Activated CD4-positive, alpha-beta memory T cell treated with anti-CD3 and anti-CD28 coated beads, Interleukin-2, amount 10 ng/mL, durations not matched to agents 7 days and 5 days (primary cell): ENCODE measurements around the gene FERMT3. TPM values are rescaled to one million over a fixed set of nuclear protein-coding genes. Genes with fewer than 3 reads are reported as not detected.
A peak's percentile ranks its signal among the peaks of the same experiment; 100 is the strongest.

Source experiments
- CTCF ChIA-PET: fragments of 350-600 bp; sonication (Branson Sonifier 250); formaldehyde crosslinking; loops from one replicate; lab custom pipeline; 2021; ENCODE audit warnings: antibody characterized with exemption, inconsistent platforms; lab: Charles Lee
- POLR2A ChIA-PET: fragments of 350-600 bp; sonication (Branson Sonifier 250); formaldehyde crosslinking; loops from one replicate; lab custom pipeline; 2021; ENCODE audit warnings: antibody characterized with exemption; lab: Charles Lee
- DNase-seq: peaks from one replicate; pipeline ENCODE4 v3.0.0-alpha.2; 2020
- H3K27ac Mint-ChIP-seq: one replicate; pipeline ENCODE4 v1.8.0; 2021; ENCODE audit warnings: mild to moderate bottlenecking, mixed read lengths
- H3K27me3 Mint-ChIP-seq: one replicate; pipeline ENCODE4 v1.8.0; 2021; ENCODE audit warnings: mixed read lengths
- H3K36me3 Mint-ChIP-seq: one replicate; pipeline ENCODE4 v1.8.0; 2021; ENCODE audit warnings: low read depth, mixed read lengths
- H3K4me1 Mint-ChIP-seq: one replicate; pipeline ENCODE4 v1.8.0; 2021; ENCODE audit warnings: mixed read lengths
- H3K4me3 Mint-ChIP-seq: one replicate; pipeline ENCODE4 v1.8.0; 2021; ENCODE audit warnings: mild to moderate bottlenecking, mixed read lengths
- H3K9me3 Mint-ChIP-seq: one replicate; pipeline ENCODE4 v1.8.0; 2021; ENCODE audit warnings: mixed read lengths
- total RNA-seq, 2 experiments: library from RNA; stranded (reverse); gene quantifications; one replicate each; pipeline ENCODE4 v1.2.3, GENCODE V29; 2021

FERMT3 gene
- total RNA-seq, 2 experiments from 2014 or later = 195 to 199 TPM

- H3K27ac Mint-ChIP-seq = peak overlapping the region; percentile 96
- POLR2A ChIA-PET = interaction anchor here (1.2 to 11.9 kb wide), 4 partner anchors 11 to 61 kb away, joined by 3 to 275 read pairs (median 180); partner anchors contain the start of genes NUDT22, STIP1 and TRPT1
- H3K36me3 Mint-ChIP-seq = peaks cover 74% of the 10 kb centered on the region
- peaks cover 53% of the 10 kb centered on the region for H3K4me1 Mint-ChIP-seq
- DNase-seq = no peak
- CTCF ChIA-PET = no interaction called here
- H3K27me3 Mint-ChIP-seq = no peaks in the 10 kb centered on the region
- H3K4me3 Mint-ChIP-seq = no peak overlapping the region
- H3K9me3 Mint-ChIP-seq = no peaks in the 10 kb centered on the region
Observed at GRCh38 chr11:64209563-64209843, 3.0 kb downstream of the FERMT3 start.

GRCh38 chr11:64210301-64211020, 3.9 kb downstream of the FERMT3 start:
- Mint-ChIP-seq H3K36me3 (peaks cover 77% of the 10 kb centered on the region), H3K27ac (no peak overlapping the region), H3K4me1 (peaks cover 49% of the 10 kb centered on the region), H3K27me3 (no peaks in the 10 kb centered on the region), H3K9me3 (no peaks in the 10 kb centered on the region), H3K4me3 (no peak overlapping the region)
- DNase-seq = no peak
- CTCF ChIA-PET = interaction anchor here (0.8 kb wide), 1 partner anchor 61 kb away, joined by 4 read pairs; no protein-coding TSS in a partner anchor
- POLR2A ChIA-PET = interaction anchor here (0.5 to 11.9 kb wide), 6 partner anchors 10 to 91 kb away, joined by 3 to 275 read pairs (median 8); partner anchors contain the start of genes FKBP2, NUDT22, STIP1 and TRPT1

- H3K36me3 Mint-ChIP-seq = peaks cover 70% of the 10 kb centered on the region
- no peak overlapping the region for H3K27ac Mint-ChIP-seq
Observed at GRCh38 chr11:64211181-64211872, 4.8 kb downstream of the FERMT3 start.

GRCh38 chr11:64216879-64217278, 10.4 kb downstream of the FERMT3 start:
- H3K4me3 Mint-ChIP-seq = no peak overlapping the region
- ChIA-PET POLR2A (interaction anchor here (14.6 kb wide), 1 partner anchor 9 kb away, joined by 275 read pairs; the partner anchor contains the start of gene FERMT3), CTCF (interaction anchor here (0.7 to 1.5 kb wide), 5 partner anchors 12 to 551 kb away, joined by 3 to 5 read pairs (median 4); partner anchors contain the start of gene STIP1)
- peaks cover 50% of the 10 kb centered on the region for H3K36me3 Mint-ChIP-seq
- H3K27me3 Mint-ChIP-seq = no peaks in the 10 kb centered on the region
- H3K9me3 Mint-ChIP-seq = no peaks in the 10 kb centered on the region
- no peak overlapping the region for H3K27ac Mint-ChIP-seq
- H3K4me1 Mint-ChIP-seq = peaks cover 13% of the 10 kb centered on the region
- DNase-seq = no peak

More at GRCh38 chr11:64211181-64211872, 4.8 kb downstream of the FERMT3 start:
- DNase-seq = no peak
- H3K4me3 Mint-ChIP-seq = no peak overlapping the region
- peaks cover 40% of the 10 kb centered on the region for H3K4me1 Mint-ChIP-seq
- H3K27me3 Mint-ChIP-seq = no peaks in the 10 kb centered on the region
- CTCF ChIA-PET = interaction anchor here (0.8 kb wide), 1 partner anchor 15 kb away, joined by 3 read pairs; the partner anchor contains the start of genes NUDT22 and TRPT1
- H3K9me3 Mint-ChIP-seq = no peaks in the 10 kb centered on the region
- POLR2A ChIA-PET = interaction anchor here (1.3 to 11.9 kb wide), 5 partner anchors 9 to 59 kb away, joined by 3 to 275 read pairs (median 11); partner anchors contain the start of genes FKBP2, NUDT22, STIP1 and TRPT1

DNA sequence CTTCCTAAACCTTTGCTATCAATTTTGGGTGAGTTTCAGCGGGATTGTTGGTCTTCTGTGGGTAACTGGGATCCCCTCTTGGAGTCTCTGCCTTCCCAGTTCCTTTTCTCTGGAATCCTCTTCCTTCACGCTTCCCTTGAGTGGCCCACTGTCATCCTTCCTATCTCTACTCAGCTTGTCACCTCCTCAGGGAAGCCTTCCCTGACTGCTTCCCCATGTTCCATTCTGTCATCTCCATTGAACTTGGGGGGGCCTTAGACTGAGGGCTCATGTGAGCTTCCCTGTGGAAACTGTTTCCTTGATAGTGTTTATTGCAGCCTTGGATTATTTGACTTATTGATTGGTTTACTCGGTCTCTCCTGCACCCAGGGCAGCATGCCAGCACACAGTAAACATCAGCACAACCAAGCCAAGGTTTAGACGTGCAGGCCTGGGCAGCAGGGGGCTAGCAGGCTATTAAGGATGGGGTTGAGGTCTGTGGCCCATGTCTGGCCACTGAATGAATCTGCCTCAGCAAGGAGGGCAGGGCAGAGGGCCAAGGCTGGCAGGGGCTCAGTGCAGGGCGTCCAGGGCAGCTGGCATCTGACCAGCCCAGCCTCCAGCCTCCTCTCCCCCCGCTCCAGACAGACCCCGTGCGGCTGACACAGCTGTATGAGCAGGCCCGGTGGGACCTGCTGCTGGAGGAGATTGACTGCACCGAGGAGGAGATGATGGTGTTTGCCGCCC, 12.3 kb downstream of the FERMT3 start:
- ChIA-PET CTCF (no interaction called here), POLR2A (interaction anchor here (1.1 to 14.6 kb wide), 2 partner anchors 11 to 15 kb away, joined by 4 to 275 read pairs; partner anchors contain the start of gene FERMT3)
- Mint-ChIP-seq H3K4me1 (peaks cover 6% of the 10 kb centered on the region), H3K27ac (no peak overlapping the region), H3K36me3 (peaks cover 37% of the 10 kb centered on the region), H3K9me3 (no peaks in the 10 kb centered on the region), H3K27me3 (no peaks in the 10 kb centered on the region), H3K4me3 (no peak overlapping the region)
- DNase-seq = no peak

DNA sequence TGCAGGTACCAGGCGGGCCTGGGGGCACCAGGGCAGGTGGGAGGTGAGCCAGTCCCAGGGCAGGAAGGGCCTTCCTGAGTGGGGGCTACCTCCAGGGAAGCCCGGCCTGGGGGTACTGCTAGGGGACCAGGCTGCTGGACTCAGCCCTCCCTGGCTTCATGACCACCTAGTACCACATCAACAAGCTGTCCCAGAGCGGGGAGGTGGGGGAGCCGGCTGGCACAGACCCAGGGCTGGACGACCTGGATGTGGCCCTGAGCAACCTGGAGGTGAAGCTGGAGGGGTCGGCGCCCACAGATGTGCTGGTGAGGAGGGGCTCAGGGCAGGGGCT, 12.8 kb downstream of the FERMT3 start:
- peaks cover 8% of the 10 kb centered on the region for H3K4me1 Mint-ChIP-seq
- CTCF ChIA-PET = no interaction called here
- POLR2A ChIA-PET = interaction anchor here (1.1 to 14.6 kb wide), 2 partner anchors 11 to 14 kb away, joined by 4 to 275 read pairs; partner anchors contain the start of gene FERMT3
- H3K4me3 Mint-ChIP-seq = no peak overlapping the region
- H3K27me3 Mint-ChIP-seq = no peaks in the 10 kb centered on the region
- H3K9me3 Mint-ChIP-seq = no peaks in the 10 kb centered on the region
- DNase-seq = no peak
- peaks cover 32% of the 10 kb centered on the region for H3K36me3 Mint-ChIP-seq
- H3K27ac Mint-ChIP-seq = no peak overlapping the region

DNA sequence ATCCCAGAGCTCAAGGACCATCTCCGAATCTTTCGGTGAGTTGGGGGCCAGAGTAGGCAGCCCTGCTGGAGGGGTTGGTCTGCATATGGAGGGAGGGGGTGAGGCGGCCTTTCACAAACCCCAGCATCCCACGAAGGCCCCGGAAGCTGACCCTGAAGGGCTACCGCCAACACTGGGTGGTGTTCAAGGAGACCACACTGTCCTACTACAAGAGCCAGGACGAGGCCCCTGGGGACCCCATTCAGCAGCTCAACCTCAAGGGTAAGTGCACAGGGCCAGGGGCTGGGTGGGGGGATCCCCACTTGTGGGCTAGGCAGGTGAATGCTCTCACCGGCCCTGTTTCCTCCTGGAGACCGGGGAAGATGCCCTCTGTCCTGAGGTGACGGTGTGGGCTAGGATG, 13.2 kb downstream of the FERMT3 start:
- H3K4me1 Mint-ChIP-seq = peaks cover 10% of the 10 kb centered on the region
- H3K27ac Mint-ChIP-seq = no peak overlapping the region
- DNase-seq = no peak
- no peaks in the 10 kb centered on the region for H3K27me3 Mint-ChIP-seq
- ChIA-PET POLR2A (interaction anchor here (14.6 kb wide), 1 partner anchor 12 kb away, joined by 275 read pairs; the partner anchor contains the start of gene FERMT3), CTCF (no interaction called here)
- no peaks in the 10 kb centered on the region for H3K9me3 Mint-ChIP-seq
- no peak overlapping the region for H3K4me3 Mint-ChIP-seq
- H3K36me3 Mint-ChIP-seq = peaks cover 32% of the 10 kb centered on the region

GRCh38 chr11:64220271-64220670, 13.8 kb downstream of the FERMT3 start:
- H3K36me3 Mint-ChIP-seq = peaks cover 31% of the 10 kb centered on the region
- no peak for DNase-seq
- H3K27me3 Mint-ChIP-seq = no peaks in the 10 kb centered on the region
- peaks cover 11% of the 10 kb centered on the region for H3K4me1 Mint-ChIP-seq
- no peak overlapping the region for H3K27ac Mint-ChIP-seq
- CTCF ChIA-PET = no interaction called here
- H3K9me3 Mint-ChIP-seq = no peaks in the 10 kb centered on the region
- POLR2A ChIA-PET = interaction anchor here (1.6 to 14.6 kb wide), 2 partner anchors 12 to 34 kb away, joined by 4 to 275 read pairs; partner anchors contain the start of genes FERMT3 and STIP1
- H3K4me3 Mint-ChIP-seq = no peak overlapping the region

DNA sequence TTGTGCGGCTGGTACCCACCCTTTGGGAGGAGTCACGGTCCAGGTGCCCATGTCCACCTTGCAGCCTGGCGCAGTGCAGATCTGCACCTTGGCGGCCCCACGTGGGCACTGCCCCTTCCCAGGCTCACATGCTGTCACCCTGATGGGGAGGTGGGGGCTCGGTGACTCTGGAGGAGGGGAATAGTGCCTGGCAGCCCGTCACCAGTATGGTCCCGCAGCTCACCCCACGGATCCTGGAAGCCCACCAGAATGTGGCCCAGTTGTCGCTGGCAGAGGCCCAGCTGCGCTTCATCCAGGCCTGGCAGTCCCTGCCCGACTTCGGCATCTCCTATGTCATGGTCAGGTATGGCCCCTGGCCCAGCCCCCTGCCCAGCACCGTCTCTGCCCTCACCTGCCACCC, 14.3 kb downstream of the FERMT3 start:
- CTCF ChIA-PET = no interaction called here
- H3K27ac Mint-ChIP-seq = no peak overlapping the region

DNA sequence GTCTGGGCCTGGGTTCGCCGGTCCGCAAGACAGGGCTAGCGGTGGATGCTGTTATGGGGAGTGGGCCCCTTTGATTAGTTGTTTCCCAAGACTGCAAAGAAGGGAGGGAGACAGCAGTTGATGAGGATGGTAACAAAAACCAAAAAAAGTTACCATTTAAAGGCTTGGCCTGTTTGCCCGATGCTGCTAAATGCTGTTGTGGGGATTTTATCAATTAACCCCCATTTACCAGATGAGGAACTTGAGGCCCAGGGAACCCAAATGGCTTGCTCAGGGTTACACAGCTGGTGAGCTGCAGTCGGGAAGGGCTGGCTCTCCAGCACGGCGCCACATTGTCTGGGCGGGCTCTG, 16.1 kb downstream of the FERMT3 start:
- H3K9me3 Mint-ChIP-seq = no peaks in the 10 kb centered on the region
- CTCF ChIA-PET = no interaction called here
- no peak for DNase-seq
- peaks cover 22% of the 10 kb centered on the region for H3K4me1 Mint-ChIP-seq
- no peak overlapping the region for H3K4me3 Mint-ChIP-seq
- POLR2A ChIA-PET = interaction anchor here (1.2 to 14.6 kb wide), 6 partner anchors 13 to 95 kb away, joined by 4 to 275 read pairs (median 10); partner anchors contain the start of genes FERMT3, FKBP2, PPP1R14B and PRDX5
- no peaks in the 10 kb centered on the region for H3K27me3 Mint-ChIP-seq
- peaks cover 27% of the 10 kb centered on the region for H3K36me3 Mint-ChIP-seq
- no peak overlapping the region for H3K27ac Mint-ChIP-seq

More for the DNA sequence above, 14.3 kb downstream of the FERMT3 start:
- Mint-ChIP-seq H3K27me3 (no peaks in the 10 kb centered on the region), H3K9me3 (no peaks in the 10 kb centered on the region), H3K36me3 (peaks cover 29% of the 10 kb centered on the region), H3K4me3 (no peak overlapping the region), H3K4me1 (peaks cover 13% of the 10 kb centered on the region)
- POLR2A ChIA-PET = interaction anchor here (1.6 to 14.6 kb wide), 2 partner anchors 13 to 35 kb away, joined by 4 to 275 read pairs; partner anchors contain the start of genes FERMT3 and STIP1
- DNase-seq = no peak

GRCh38 chr11:64223001-64223651, 16.6 kb downstream of the FERMT3 start:
- no peak overlapping the region for H3K27ac Mint-ChIP-seq
- no peaks in the 10 kb centered on the region for H3K27me3 Mint-ChIP-seq
- H3K4me3 Mint-ChIP-seq = no peak overlapping the region
- peaks cover 24% of the 10 kb centered on the region for H3K36me3 Mint-ChIP-seq
- no peak for DNase-seq
- ChIA-PET CTCF (interaction anchor here (0.9 to 1.4 kb wide), 3 partner anchors 9 to 27 kb away, joined by 3 to 4 read pairs (median 4); no protein-coding TSS in a partner anchor), POLR2A (interaction anchor here (0.9 to 14.6 kb wide), 12 partner anchors 8 to 117 kb away, joined by 3 to 275 read pairs (median 6); partner anchors contain the start of genes CCDC88B, FERMT3, FKBP2 and PPP1R14B)
- H3K4me1 Mint-ChIP-seq = peaks cover 24% of the 10 kb centered on the region
- H3K9me3 Mint-ChIP-seq = no peaks in the 10 kb centered on the region
